Nephron progenitor cell (in vitro differentiated cells): ENCODE data around the gene ACE.

Experiments used
- DNase-seq: peaks from one replicate; pipeline ENCODE4 v3.0.0; 2021
- H3K27ac Mint-ChIP-seq: 2 replicates; pipeline ENCODE4 v1.8.0; 2021; ENCODE audit warnings: mild to moderate bottlenecking, moderate library complexity, mixed read lengths
- H3K27me3 Mint-ChIP-seq: 2 replicates; pipeline ENCODE4 v1.8.0; 2021; ENCODE audit warnings: mild to moderate bottlenecking, low read depth, mixed read lengths; ENCODE audit not compliant: poor library complexity
- H3K36me3 Mint-ChIP-seq: 2 replicates; pipeline ENCODE4 v1.8.0; 2021; ENCODE audit warnings: low read depth, mixed read lengths
- H3K4me1 Mint-ChIP-seq: 2 replicates; pipeline ENCODE4 v1.8.0; 2021; ENCODE audit warnings: mixed read lengths
- H3K4me3 Mint-ChIP-seq: 2 replicates; pipeline ENCODE4 v1.8.0; 2021; ENCODE audit warnings: mild to moderate bottlenecking, moderate library complexity, mixed read lengths
- H3K9me3 Mint-ChIP-seq: 2 replicates; pipeline ENCODE4 v1.8.0; 2021; ENCODE audit warnings: mild to moderate bottlenecking, moderate library complexity, mixed read lengths
- CTCF ChIP-seq: fragments of 200-600 bp; sonication (generic); IDR thresholded peaks from 2 replicates; pipeline ENCODE4 v1.5.0; 2021; ENCODE audit warnings: antibody characterized with exemption

The ACE gene

GRCh38 chr17:63519972-63520882 is 43.4 kb downstream of the ACE start:
- DNase-seq, result no peak
- no peak overlapping the region for H3K4me3 Mint-ChIP-seq
- no peaks in the 10 kb centered on the region for H3K9me3 Mint-ChIP-seq
- H3K27me3 Mint-ChIP-seq, result peaks cover 63% of the 10 kb centered on the region
- no peaks in the 10 kb centered on the region for H3K36me3 Mint-ChIP-seq
- no peak overlapping the region for H3K27ac Mint-ChIP-seq
- no peak for TF ChIP-seq CTCF
- H3K4me1 Mint-ChIP-seq, result peaks cover 7% of the 10 kb centered on the region

GRCh38 chr17:63523253-63523855 is 46.5 kb downstream of the ACE start, which contains the start of gene KCNH6:
TSS of gene KCNH6 (plus strand) at chr17:63523358. CDS start at chr17:63523414, 56 bp downstream.
- Mint-ChIP-seq H3K36me3 (no peaks in the 10 kb centered on the region), H3K27ac (no peak within 1 kb of the TSS), H3K27me3 (peaks cover 55% of the 10 kb centered on the region), H3K4me1 (peaks cover 7% of the 10 kb centered on the region), H3K9me3 (no peaks in the 10 kb centered on the region), H3K4me3 (peak within 1 kb of the TSS; percentile 64)
- no peak for TF ChIP-seq CTCF
- DNase-seq, result no peak

GRCh38 chr17:63524051-63524450 is 47.2 kb downstream of the ACE start:
- H3K9me3 Mint-ChIP-seq, result no peaks in the 10 kb centered on the region
- H3K27me3 Mint-ChIP-seq, result peaks cover 55% of the 10 kb centered on the region

DNA sequence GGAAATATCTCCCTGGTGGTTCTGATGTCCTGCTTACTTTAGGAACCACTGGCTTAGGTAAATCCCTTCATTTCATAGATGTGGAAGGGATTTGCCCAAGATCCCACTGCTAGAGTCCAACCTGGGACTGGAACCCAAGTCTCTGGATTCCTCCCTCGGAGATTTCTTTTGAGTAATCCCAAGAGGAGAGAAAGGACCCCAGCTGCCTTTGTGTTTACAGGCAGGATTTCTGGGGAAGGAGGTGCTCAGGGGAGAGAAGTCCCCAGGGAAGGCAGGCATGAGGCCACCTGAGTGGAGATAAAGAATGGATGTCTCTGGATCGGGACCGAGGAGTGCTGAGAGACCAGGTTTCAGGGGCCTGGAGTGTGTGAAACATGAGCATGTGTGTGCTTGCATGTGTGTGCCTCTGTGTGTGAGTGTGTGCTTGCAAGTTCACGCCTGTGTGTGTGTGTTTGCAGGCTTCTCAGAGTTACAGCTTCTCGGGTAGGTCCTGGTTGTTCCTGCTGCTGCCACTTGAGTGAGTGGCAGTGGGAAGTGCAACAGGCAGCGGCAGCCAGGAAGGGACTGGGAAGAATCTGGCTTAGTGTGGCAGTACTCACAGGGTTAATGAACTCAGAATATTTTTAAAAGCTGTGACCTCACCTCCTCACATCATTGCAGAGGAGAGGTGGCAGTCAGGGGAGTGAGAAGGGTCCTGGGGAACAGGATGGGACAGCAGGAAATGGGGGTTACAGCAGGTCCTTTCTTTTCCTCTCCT is 48.5 kb downstream of the ACE start:
- Mint-ChIP-seq H3K4me3 (no peak overlapping the region), H3K27me3 (peaks cover 54% of the 10 kb centered on the region), H3K9me3 (no peaks in the 10 kb centered on the region), H3K4me1 (peaks cover 7% of the 10 kb centered on the region), H3K36me3 (no peaks in the 10 kb centered on the region), H3K27ac (no peak overlapping the region)
- no peak for TF ChIP-seq CTCF
- DNase-seq, result no peak

More at GRCh38 chr17:63524051-63524450, 47.2 kb downstream of the ACE start:
- Mint-ChIP-seq H3K4me3 (peak overlapping the region; percentile 64), H3K4me1 (peaks cover 7% of the 10 kb centered on the region), H3K36me3 (no peaks in the 10 kb centered on the region), H3K27ac (no peak overlapping the region)
- TF ChIP-seq CTCF, result no peak
- no peak for DNase-seq

- no peak for DNase-seq
- H3K9me3 Mint-ChIP-seq, result no peaks in the 10 kb centered on the region
- peaks cover 41% of the 10 kb centered on the region for H3K27me3 Mint-ChIP-seq
- TF ChIP-seq CTCF, result no peak
- H3K36me3 Mint-ChIP-seq, result no peaks in the 10 kb centered on the region
- H3K4me3 Mint-ChIP-seq, result no peak overlapping the region
- H3K27ac Mint-ChIP-seq, result no peak overlapping the region
- H3K4me1 Mint-ChIP-seq, result peaks cover 11% of the 10 kb centered on the region
Measured at GRCh38 chr17:63526861-63527260, 50.0 kb downstream of the ACE start.
